Stimulated activated CD8-positive, alpha-beta memory T cell treated with anti-CD3 and anti-CD28 coated beads, Interleukin-15, amount 100 ng/mL, for 24 hours (primary cell): Measurements from ENCODE around the gene ZNF217.
"Not testable (repeated sequence)": the region's sequence is repeated elsewhere in the genome, so short reads cannot be mapped to it uniquely, and the experiment has no call there.

Experiments used
- DNase-seq: peaks from one replicate; pipeline ENCODE4 v3.0.0-alpha.2; 2020; ENCODE audit warnings: low read depth

Gene ZNF217

GRCh38 chr20:53524589-53525312, 68.9 kb downstream of the ZNF217 start:
- no peak for DNase-seq

DNA sequence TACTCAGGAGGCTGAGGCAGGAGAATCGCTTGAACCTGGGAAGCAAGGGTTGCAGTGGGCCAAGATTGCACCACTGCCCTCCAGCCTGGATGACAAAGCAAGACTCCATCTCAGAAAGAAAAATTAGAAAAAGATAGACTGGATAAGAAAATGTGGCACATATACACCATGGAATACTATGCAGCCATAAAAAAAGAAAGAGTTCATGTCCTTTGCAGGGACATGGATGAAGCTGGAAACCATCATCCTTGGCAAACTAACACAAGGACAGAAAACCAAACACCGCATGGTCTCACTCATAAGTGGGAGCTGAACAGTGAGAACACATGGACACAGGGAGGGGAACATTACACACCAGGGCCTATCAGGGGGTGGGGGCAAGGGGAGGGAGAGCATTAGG, 70.0 kb downstream of the ZNF217 start:
- DNase-seq = not testable (repeated sequence)

GRCh38 chr20:53522696-53523095, 70.9 kb downstream of the ZNF217 start:
- DNase-seq = no peak

- no peak for DNase-seq
Observed at GRCh38 chr20:53522026-53522425, 71.6 kb downstream of the ZNF217 start.

GRCh38 chr20:53521421-53521820, 72.2 kb downstream of the ZNF217 start:
- not testable (repeated sequence) for DNase-seq

DNA sequence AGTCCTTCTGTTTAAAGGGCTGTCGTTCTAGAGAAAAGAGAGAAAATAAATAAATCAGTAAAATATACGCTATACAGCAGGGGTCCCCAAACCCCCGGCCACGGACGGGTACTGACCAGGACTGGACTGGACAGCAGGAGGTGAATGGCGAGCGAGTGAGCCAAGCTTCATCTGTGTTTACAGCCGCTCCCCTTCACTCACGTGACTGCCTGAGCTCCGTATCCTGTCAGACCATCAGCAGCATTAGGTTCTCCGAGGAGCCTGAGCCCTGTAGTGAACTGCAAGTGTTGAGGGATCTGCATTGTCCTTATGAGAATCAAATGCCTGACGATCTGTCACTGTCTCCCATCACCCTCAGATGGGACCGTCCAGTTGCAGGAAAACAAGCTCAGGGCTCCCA, 76.5 kb downstream of the ZNF217 start:
- DNase-seq = no peak
